Measurements from ENCODE around the gene FKBP10.

Gene FKBP10

GRCh38 chr17:41784207-41784744, 28.5 kb upstream of the FKBP10 start:
- FAIRE-seq: peak; percentile 80

GRCh38 chr17:41785091-41785858, 27.5 kb upstream of the FKBP10 start:
- FAIRE-seq: no peak

GRCh38 chr17:41785859-41786226, 27.0 kb upstream of the FKBP10 start:
- no peak for FAIRE-seq

GRCh38 chr17:41786227-41787020, 26.4 kb upstream of the FKBP10 start, which contains the start of gene JUP:
Gene JUP, minus strand, starts transcription at chr17:41786711. Its CDS starts 14,857 bp downstream, at chr17:41771854.
- FAIRE-seq: peak; percentile 99

- FAIRE-seq: no peak
Observed at GRCh38 chr17:41787021-41787418, 25.8 kb upstream of the FKBP10 start.

- no peak for FAIRE-seq
Observed at GRCh38 chr17:41792845-41793783, 19.7 kb upstream of the FKBP10 start.

GRCh38 chr17:41793784-41794539, 18.8 kb upstream of the FKBP10 start:
- no peak for FAIRE-seq

- no peak for FAIRE-seq
Observed at GRCh38 chr17:41794540-41794975, 18.2 kb upstream of the FKBP10 start.

GRCh38 chr17:41796121-41796895, 16.5 kb upstream of the FKBP10 start:
- no peak for FAIRE-seq

GRCh38 chr17:41797377-41797776, 15.4 kb upstream of the FKBP10 start:
- no peak for FAIRE-seq

GRCh38 chr17:41799366-41799765, 13.4 kb upstream of the FKBP10 start:
- no peak for FAIRE-seq

GRCh38 chr17:41800601-41801373, 12.0 kb upstream of the FKBP10 start:
- no peak for FAIRE-seq

GRCh38 chr17:41801374-41802271, 11.2 kb upstream of the FKBP10 start:
- FAIRE-seq: peak; percentile 90

GRCh38 chr17:41803049-41804020, 9.5 kb upstream of the FKBP10 start:
- FAIRE-seq: no peak

- FAIRE-seq: no peak
Observed at GRCh38 chr17:41806685-41807445, 5.9 kb upstream of the FKBP10 start.

GRCh38 chr17:41810659-41811548, 1.9 kb upstream of the FKBP10 start:
- no peak for FAIRE-seq

All from G401.6 (cell line).